DMS 273 (cell line): ENCODE results near the gene LHX2.
A peak's percentile ranks its signal among the peaks of the same experiment; 100 is the strongest.

Experiments used
- DNase-seq: peaks from one replicate; lab custom pipeline; 2025; ENCODE audit not compliant: unreplicated experiment; lab: John Stamatoyannopoulos, UW

The LHX2 gene

GRCh38 chr9:123998970-123999621 is 12.5 kb upstream of the LHX2 start:
- DNase-seq: peak; percentile 49

- DNase-seq: peak; percentile 50
These were observed 11.9 kb upstream of the LHX2 start for GRCh38 chr9:123999661-124000060.

GRCh38 chr9:124000161-124000783 is 11.3 kb upstream of the LHX2 start:
- peak; percentile 48 for DNase-seq

GRCh38 chr9:124000784-124001457 is 10.6 kb upstream of the LHX2 start:
- DNase-seq: no peak

- DNase-seq: peak; percentile 55
These were observed 10.1 kb upstream of the LHX2 start for GRCh38 chr9:124001458-124001799.

GRCh38 chr9:124001866-124002525 is 9.6 kb upstream of the LHX2 start:
- DNase-seq: peak; percentile 42

- no peak for DNase-seq
These were observed 7.8 kb upstream of the LHX2 start for GRCh38 chr9:124003636-124004349.

- no peak for DNase-seq
These were observed 7.0 kb upstream of the LHX2 start for GRCh38 chr9:124004593-124004992.

GRCh38 chr9:124005029-124005771 is 6.4 kb upstream of the LHX2 start:
- no peak for DNase-seq

GRCh38 chr9:124006448-124007361 is 4.9 kb upstream of the LHX2 start:
- no peak for DNase-seq

GRCh38 chr9:124007565-124008302 is 3.8 kb upstream of the LHX2 start:
- DNase-seq: no peak

- DNase-seq: peak; percentile 66
These were observed 3.3 kb upstream of the LHX2 start for GRCh38 chr9:124008303-124008693.

- DNase-seq: peak; percentile 71
These were observed 2.7 kb upstream of the LHX2 start for GRCh38 chr9:124008694-124009530.

- DNase-seq: peak; percentile 41
These were observed 1.9 kb upstream of the LHX2 start for GRCh38 chr9:124009531-124010217.

- DNase-seq: peak; percentile 35
These were observed 1.3 kb upstream of the LHX2 start for GRCh38 chr9:124010303-124010664.

- peak; percentile 82 for DNase-seq
These were observed 775 bp upstream of the LHX2 start for GRCh38 chr9:124010665-124011321.
